NCI-H460 (cell line): ENCODE measurements around the gene NFIL3. TPM values are rescaled to one million over a fixed set of nuclear protein-coding genes. Genes with fewer than 3 reads are reported as not detected.

Source experiments
- DNase-seq: peaks from one replicate; pipeline ENCODE4 v3.0.0-alpha.2; 2016; ENCODE audit warnings: low read depth; ENCODE audit errors: extremely low read depth
- total RNA-seq: library from RNA; depleted of rRNA; stranded (reverse); fragments of >200 nt; shearing (Covaris generic); gene quantifications from 2 replicates; pipeline ENCODE4 v1.2.3, GENCODE V29; 2014; rRNA removed

NFIL3 gene
- total RNA-seq, 1 experiment from 2014 or later: 11.6 TPM

DNA sequence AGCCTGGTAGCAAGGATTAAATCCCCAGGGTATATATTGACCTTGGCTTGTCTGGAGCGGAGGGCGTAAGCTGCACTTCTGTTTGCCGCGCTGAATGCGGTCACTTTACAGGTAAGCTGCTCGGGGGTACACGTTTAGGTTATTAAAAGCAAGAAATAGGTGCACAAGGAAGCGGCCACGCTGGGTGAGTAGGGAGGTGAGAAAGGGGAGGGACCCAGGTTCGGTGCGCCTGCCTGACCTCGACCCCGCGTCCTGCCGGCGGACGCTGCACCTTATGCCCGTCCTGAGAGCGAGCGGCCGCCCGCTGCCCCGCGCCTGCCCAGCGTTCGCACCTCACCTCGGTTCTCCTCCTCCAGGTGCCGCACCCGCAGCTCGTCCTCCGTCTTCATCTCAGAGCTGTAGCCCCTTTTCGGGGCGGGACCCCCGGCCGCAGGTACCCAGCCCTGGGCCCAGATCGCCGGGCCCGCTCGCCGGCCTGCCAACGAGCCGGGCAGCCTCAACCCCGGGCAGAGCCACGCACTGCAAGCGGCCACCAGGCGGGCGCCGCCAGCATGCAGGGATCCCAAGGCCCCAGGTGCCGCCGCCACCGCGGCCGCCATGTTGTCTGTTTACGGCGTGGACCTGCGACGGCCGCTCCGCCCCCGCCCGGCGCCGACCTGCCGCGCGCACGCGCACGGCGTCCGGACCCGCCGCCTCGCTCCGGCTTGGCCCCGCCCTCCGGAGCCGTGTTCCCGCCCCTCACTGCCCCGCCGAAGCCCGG, 62.2 kb downstream of the NFIL3 start, which contains the start of gene AUH:
AUH (minus strand) TSS at position 628 of the 760 bp plus-strand sequence; CDS start at position 599, 29 bp downstream.
- peak; percentile 72 for DNase-seq

DNA sequence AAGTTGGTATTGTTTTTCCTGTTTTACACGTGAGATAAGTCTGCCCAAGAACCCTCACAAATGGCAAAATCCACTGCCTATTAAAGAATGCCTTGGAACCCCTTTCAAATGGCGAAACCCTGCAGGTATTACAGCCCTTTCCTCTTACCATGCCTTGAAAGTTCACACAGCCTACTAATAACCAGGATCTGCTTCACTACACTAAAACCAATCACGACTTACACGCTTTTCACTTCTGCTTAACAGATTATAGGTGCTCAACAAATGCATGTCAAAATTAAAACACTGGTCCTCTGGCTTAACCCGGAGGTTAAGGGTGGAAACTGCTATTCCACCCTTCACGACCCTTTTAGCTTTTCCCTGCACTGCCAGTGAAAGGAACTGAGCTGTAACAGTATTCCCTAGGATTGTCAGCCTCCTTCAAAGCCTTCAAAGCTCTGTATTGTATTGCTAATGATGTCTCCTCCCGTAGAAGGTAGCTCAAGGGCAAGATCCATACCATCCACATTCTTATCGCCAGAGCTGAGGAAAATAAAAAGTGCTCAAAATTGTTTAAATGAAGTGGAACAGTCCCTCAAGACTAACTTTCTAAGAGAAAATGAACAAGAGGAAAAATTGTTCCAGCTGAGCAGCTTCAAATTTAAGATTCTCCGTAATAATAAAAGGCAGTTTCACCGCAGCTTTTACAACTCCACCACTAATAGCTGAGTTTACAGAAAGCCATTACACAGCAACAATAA, 62.9 kb downstream of the NFIL3 start:
- no peak for DNase-seq

DNA sequence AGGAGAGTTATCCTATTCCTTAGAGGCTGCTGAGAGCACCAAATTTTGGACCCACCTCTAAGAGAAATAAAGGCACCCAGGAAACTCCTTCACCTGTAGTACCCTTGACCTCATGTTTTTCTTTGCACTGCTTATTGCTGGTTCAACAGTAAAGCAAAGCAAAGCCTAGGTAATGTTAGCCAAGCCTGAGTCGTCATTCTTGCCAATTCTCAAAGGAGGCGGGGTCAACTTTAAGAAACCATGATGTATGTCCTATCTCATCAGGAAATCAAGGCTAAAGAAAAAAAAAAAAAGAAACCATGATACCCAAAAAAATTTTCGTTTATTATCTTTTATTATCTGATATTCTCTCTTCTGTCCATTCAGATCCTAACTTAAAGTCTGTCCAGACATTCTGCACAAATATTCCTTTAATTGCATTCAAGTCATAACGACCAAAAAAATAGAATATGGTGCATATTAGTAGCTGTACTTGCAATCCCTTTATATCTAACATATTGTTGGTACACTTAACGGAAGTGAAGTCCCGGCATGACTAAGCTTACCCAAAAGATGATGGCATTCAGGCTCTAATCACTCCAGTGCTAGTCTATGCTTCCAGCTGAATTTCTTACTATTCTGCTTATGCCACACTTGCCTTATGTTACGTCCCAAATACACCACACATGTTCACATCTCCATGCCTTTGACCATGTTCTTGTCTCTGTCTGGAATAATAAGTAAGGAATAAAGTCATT, 63.7 kb downstream of the NFIL3 start:
- no peak for DNase-seq

DNA sequence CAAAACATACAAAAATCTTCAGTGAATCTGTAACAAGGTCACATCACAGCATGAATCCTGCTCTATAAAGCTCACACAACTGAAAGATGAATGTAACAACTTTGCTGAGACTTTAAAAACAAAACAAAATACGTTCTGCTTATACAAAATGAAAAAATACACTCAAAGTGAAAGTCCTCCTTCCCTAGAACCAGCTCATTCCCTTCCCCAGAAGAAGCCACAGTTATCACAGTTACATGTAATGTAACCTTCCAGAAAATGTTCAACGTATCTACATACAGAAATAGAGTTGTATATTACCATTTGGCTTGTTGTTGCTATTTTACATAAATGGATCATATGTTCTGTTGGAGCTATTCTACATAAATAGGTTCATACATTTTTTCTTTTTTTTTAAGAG, 64.5 kb downstream of the NFIL3 start:
- no peak for DNase-seq

Other genes starting within 250 kb of the NFIL3 start
- gene AUH, start 61.9 kb downstream of the NFIL3 start, total RNA-seq: 16.0 and 19.9 TPM in 2 replicates